Measurements from ENCODE around the gene DNAAF8.
"Not testable (repeated sequence)": the region's sequence is repeated elsewhere in the genome, so short reads cannot be mapped to it uniquely, and the experiment has no call there.

Gene DNAAF8

DNA sequence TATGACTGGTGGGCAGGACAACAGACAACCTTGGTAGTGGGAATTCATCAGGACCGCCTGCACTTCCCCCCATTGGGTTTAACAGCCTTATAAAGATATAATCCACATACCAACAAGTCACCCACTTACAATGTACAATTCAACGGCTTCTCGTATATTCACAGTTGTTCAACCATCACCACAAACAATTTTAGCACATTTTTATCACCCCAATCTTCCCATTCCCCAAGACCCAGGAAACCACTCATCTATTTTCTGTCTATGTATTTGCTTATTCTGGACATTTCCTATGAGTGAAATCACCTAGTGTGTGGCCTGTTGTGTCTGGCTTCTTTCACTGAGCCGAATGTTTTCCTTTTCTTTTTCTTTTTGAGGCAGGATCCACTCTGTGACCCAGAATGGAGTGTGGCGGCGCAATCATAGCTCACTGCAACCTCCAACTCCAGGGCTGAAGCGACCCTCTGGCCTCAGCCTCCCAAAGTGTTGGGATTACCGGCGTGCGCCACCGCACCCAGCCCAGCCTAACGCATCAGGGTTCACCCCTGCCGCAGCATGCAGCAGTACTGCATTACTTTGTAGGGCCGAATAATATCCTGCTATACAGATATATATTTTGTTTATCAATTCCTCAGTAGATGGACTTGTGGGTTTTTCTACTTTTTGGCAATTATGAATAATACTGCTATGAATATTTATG lies 11.1 kb upstream of the DNAAF8 start:
- no peak for TF ChIP-seq GATA1 (IDR thresholded peaks at IDR 0.05; ENCODE audit: low read depth, low read length)
- TF ChIP-seq POLR2A (IDR thresholded peaks at IDR 0.05; ENCODE audit: low read length): no peak

GRCh38 chr16:4724661-4725270 lies 9.6 kb upstream of the DNAAF8 start:
- no peak for DNase-seq
- TF ChIP-seq POLR2A (IDR thresholded peaks at IDR 0.05; ENCODE audit: low read length): no peak
- TF ChIP-seq GATA1 (IDR thresholded peaks at IDR 0.05; ENCODE audit: low read depth, low read length): no peak

More for the DNA sequence above, 11.1 kb upstream of the DNAAF8 start:
- no peak for DNase-seq

DNA sequence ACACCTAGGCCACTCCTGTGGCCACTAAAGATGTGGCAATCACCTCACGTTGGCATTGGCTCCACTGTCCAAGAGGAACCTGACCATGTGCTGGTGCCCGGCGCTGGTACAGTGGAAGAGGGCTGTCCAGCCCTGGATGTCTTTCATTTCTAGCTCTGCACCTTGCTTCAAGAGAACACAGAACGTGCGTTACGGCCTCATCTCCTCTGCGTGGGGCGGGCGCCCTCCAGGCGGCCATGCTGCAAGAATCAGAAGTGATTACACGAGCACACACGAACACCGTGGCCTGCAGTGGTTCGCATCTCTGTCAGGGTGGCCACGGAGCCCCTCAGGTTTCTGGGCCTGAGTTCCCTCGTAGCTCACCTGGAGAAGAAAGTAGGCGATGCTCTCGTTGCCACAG lies 7.7 kb upstream of the DNAAF8 start:
- no peak for TF ChIP-seq GATA1 (IDR thresholded peaks at IDR 0.05; ENCODE audit: low read depth, low read length)
- TF ChIP-seq POLR2A (IDR thresholded peaks at IDR 0.05; ENCODE audit: low read length): no peak
- DNase-seq: no peak

DNA sequence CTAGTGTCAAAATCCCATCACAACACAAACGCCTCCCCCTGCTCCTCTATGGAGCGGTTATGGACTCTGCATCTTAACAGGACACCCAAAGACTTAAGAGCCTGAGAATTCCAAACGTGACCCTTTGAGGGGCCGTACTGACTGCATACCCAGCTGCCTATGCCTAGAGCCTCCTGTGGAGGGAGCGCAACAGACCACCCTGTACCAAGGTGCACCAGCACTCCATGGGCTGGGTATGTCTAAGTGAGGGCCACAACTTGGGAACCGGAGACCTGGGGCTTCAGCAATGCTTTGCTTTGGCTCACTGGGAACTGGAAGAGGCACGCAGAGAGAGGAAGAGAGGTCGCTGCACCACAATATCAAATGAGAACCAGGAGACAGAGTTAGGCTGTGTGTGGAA lies 5.7 kb upstream of the DNAAF8 start:
- TF ChIP-seq GATA1 (IDR thresholded peaks at IDR 0.05; ENCODE audit: low read depth, low read length): no peak
- TF ChIP-seq POLR2A (IDR thresholded peaks at IDR 0.05; ENCODE audit: low read length): no peak
- no peak for DNase-seq

- TF ChIP-seq GATA1 (IDR thresholded peaks at IDR 0.05; ENCODE audit: low read depth, low read length) (no peak), POLR2A (IDR thresholded peaks at IDR 0.05; ENCODE audit: low read length) (no peak)
- no peak for DNase-seq
Measured at GRCh38 chr16:4729876-4730275, 4.5 kb upstream of the DNAAF8 start.

GRCh38 chr16:4733211-4733742 lies 1.1 kb upstream of the DNAAF8 start:
- TF ChIP-seq GATA1 (IDR thresholded peaks at IDR 0.05; ENCODE audit: low read depth, low read length): no peak
- no peak for TF ChIP-seq POLR2A (IDR thresholded peaks at IDR 0.05; ENCODE audit: low read length)
- DNase-seq: no peak

DNA sequence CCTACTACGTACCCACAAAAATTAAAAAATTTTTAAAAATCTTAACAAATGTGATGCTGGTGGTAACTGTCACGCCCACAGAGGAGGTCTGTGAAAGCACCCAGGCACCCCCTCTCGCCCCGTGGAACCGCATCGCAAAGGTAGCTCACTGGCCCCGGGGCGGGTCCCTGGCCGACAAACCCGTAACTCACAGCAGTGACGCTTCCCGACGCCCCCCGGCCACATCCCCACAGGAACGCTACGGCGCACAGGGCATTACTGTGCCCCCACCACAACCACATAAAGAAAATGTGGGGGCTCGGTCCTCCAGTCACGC lies 632 bp upstream of the DNAAF8 start:
- TF ChIP-seq POLR2A (IDR thresholded peaks at IDR 0.05; ENCODE audit: low read length) (no peak), GATA1 (IDR thresholded peaks at IDR 0.05; ENCODE audit: low read depth, low read length) (no peak)
- no peak for DNase-seq

DNA sequence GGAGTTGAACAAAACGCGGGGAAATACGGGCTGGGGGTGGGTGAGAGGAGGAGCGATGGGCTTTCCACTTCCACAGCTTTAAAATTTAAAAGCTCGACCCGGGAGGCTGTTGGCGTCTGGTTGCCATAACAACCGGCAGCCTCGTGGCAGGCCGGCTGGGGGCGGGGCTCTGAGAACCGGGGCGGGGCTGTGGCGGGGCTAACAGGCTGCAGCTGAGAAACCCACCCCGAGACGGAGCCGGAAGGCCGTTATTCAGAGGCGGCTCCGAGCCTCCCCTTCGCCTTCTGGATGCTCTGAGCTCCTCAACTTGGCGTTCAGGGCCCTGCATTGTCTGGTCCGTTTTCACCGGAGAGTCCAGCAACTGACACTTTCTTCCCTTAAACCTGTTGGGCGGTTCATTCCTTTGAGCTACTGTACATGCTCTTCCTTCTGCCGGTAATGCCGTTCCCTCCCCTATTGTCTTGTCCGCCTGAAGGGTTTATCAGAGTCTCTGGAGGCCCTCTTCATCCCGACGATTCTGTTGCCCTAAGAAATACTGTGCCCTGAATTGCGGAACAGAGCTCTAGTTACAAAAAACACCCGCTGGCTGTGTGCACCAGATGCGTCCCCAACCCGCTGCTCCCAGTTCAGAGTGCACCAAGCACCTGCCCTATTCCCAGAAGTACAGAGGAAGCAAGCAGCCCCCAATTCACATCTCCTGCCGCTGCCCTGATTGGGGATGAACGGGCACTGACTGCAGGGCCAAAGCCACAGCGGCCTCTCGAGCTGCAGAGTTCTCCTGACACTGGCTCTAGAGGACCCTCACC lies 596 bp downstream of the DNAAF8 start:
- peak; percentile 87 to 91 for DNase-seq

GRCh38 chr16:4736546-4736945 lies 2.2 kb downstream of the DNAAF8 start:
- DNase-seq: no peak
- no peak for TF ChIP-seq GATA1 (IDR thresholded peaks at IDR 0.05; ENCODE audit: low read depth, low read length)
- no peak for TF ChIP-seq POLR2A (IDR thresholded peaks at IDR 0.05; ENCODE audit: low read length)

More for the DNA sequence above, 596 bp downstream of the DNAAF8 start:
- no peak for TF ChIP-seq GATA1 (IDR thresholded peaks at IDR 0.05; ENCODE audit: low read depth, low read length)
- peak; percentile 5 for TF ChIP-seq POLR2A (IDR thresholded peaks at IDR 0.05; ENCODE audit: low read length)

DNA sequence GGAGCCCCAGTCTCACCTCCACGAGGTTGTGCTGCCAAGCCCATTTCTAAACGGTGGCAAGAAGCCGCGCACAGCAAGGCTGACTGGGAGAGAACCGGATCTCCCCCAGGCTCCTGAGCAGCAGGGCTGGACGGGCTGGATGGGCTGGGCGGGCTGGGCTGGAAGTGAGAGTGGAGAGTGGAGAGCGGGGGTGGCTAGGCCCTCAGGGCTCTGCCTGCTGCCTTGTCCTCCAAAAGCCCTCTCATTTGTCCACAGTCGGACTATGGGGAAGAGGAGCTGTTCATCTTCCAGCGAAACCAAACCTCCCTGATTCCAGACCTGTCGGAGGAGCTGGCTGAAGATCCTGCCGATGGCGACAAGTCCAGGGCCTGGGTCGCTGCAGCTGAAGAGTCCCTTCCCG lies 3.2 kb downstream of the DNAAF8 start:
- TF ChIP-seq POLR2A (IDR thresholded peaks at IDR 0.05; ENCODE audit: low read length) (no peak), GATA1 (IDR thresholded peaks at IDR 0.05; ENCODE audit: low read depth, low read length) (no peak)
- no peak for DNase-seq

DNA sequence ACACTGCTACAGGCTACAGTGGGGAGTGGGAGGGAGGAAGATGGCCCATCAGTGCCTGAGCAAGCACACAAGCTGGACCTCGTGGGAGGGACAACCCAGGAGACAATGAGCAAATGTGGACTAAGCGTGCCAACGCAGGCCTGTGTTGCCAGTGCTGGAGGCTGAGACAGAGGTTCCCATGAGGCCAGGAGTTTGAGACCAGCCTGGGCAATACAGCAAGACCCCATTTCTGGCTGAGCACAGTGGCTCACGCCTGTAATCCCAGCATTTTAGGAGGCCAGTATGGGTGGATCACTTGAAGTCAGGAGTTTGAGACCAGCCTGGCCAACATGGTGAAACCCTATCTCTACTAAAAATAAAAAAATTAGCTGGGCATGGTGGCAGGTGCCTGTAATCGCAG lies 4.0 kb downstream of the DNAAF8 start:
- not testable (repeated sequence) for DNase-seq

DNA sequence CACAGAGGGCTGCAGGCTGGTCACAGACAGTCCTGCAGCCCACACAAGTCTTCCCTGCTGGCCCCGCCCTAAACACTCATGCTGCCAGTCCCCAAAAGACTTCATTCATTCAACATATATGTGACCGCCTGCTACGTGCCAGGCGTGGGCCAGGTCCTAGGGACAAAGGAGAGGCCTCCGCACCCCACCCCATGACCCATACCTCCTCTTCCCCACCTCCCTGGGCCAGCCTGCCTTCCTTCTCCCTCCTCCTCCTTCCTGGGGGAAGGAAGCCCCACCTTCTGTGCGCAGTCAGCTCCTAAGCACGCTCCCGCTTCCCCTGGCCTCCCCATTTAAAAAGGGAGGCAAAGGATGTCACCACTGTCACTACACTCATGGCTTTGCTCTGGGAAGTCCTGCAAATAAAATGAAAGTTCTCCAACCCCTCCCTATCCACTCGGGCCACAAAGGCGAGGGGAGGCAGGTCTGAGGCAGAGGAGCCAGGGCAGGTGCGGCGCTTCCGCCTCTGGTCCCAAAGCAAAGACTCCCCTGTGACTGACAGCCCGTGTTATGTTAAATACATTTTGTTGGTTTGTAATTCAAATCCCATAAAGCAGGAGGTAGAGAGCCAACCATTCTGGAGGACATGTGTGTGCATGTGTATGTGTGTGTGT lies 9.0 kb downstream of the DNAAF8 start:
- TF ChIP-seq GATA1 (IDR thresholded peaks at IDR 0.05; ENCODE audit: low read depth, low read length) (no peak), POLR2A (IDR thresholded peaks at IDR 0.05; ENCODE audit: low read length) (no peak)
- DNase-seq: no peak

GRCh38 chr16:4744555-4745273 lies 10.4 kb downstream of the DNAAF8 start:
- no peak for DNase-seq
- TF ChIP-seq GATA1 (IDR thresholded peaks at IDR 0.05; ENCODE audit: low read depth, low read length) (no peak), POLR2A (IDR thresholded peaks at IDR 0.05; ENCODE audit: low read length) (no peak)

DNA sequence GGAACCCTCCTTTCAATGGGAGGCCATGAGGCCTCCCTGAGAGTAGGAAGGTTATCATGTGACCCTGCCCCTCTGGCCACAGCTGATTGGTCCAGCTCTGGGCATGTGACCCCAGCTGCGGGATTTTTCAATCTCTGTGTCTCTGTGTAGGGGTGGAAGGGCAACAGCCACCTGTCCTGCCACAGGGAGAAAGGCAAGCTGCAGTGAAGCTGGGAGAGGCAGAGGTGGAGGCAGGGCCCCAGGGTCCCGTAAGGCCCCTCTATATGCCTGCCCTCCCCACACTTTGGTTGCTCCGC lies 10.9 kb downstream of the DNAAF8 start:
- no peak for DNase-seq
- TF ChIP-seq POLR2A (IDR thresholded peaks at IDR 0.05; ENCODE audit: low read length): no peak
- TF ChIP-seq GATA1 (IDR thresholded peaks at IDR 0.05; ENCODE audit: low read depth, low read length): no peak
